Measurements from ENCODE around the gene TFCP2L1. TPM values are rescaled to one million over a fixed set of nuclear protein-coding genes. Genes with fewer than 3 reads are reported as not detected.

TFCP2L1 gene
- total RNA-seq, 2 experiments from 2014 or later: 0.17 to 0.30 TPM

GRCh38 chr2:121285926-121286325, 924 bp upstream of the TFCP2L1 start:
- peaks cover 6% of the 10 kb centered on the region for H3K4me1 ChIP-seq (ENCODE audit: insufficient read depth, low read length)
- H3K4me3 ChIP-seq (ENCODE audit: low read length): no peak overlapping the region
- peaks cover 9% of the 10 kb centered on the region for H3K4me1 Mint-ChIP-seq (ENCODE audit: low read depth)
- H3K27me3 Mint-ChIP-seq: peaks cover 58% of the 10 kb centered on the region
- ATAC-seq (ENCODE audit: poor library complexity) (no peak), DNase-seq (no peak)
- H3K27me3 ChIP-seq (ENCODE audit: control insufficient read depth in 1 of 2, insufficient read depth in 2 of 2, low read length in 2 of 2): peaks cover 11 to 25% of the 10 kb centered on the region in 2 experiments
- H3K9me3 Mint-ChIP-seq: no peaks in the 10 kb centered on the region
- ChIA-PET CTCF (no interaction called here), POLR2A (no interaction called here)
- no peak for TF ChIP-seq CTCF (IDR thresholded peaks at IDR 0.05)
- no peaks in the 10 kb centered on the region for H3K36me3 Mint-ChIP-seq (ENCODE audit: low read depth)
- H3K27ac ChIP-seq (ENCODE audit: low read depth in 1 of 2, low read length in 2 of 2): no peak overlapping the region
- intact Hi-C loops (cut with DNase I, micrococcal nuclease): no loop called here
- no peak overlapping the region for H3K4me3 Mint-ChIP-seq
- no peak overlapping the region for H3K27ac Mint-ChIP-seq
- H3K9me3 ChIP-seq (ENCODE audit: control insufficient read depth in 1 of 2, insufficient read depth in 1 of 2, low read length in 2 of 2): no peaks in the 10 kb centered on the region
- no peaks in the 10 kb centered on the region for H3K36me3 ChIP-seq (ENCODE audit: insufficient read depth, low read length)

GRCh38 chr2:121283670-121284462, 1.1 kb downstream of the TFCP2L1 start:
- ATAC-seq (ENCODE audit: poor library complexity) (no peak), DNase-seq (no peak)
- Histone ChIP-seq H3K4me1 (ENCODE audit: insufficient read depth, low read length) (peaks cover 6% of the 10 kb centered on the region), H3K9me3 (ENCODE audit: control insufficient read depth in 1 of 2, insufficient read depth in 1 of 2, low read length in 2 of 2) (no peaks in the 10 kb centered on the region), H3K4me3 (ENCODE audit: low read length) (no peak overlapping the region), H3K27ac (ENCODE audit: low read depth in 1 of 2, low read length in 2 of 2) (no peak overlapping the region), H3K36me3 (ENCODE audit: insufficient read depth, low read length) (no peaks in the 10 kb centered on the region), H3K27me3 (ENCODE audit: control insufficient read depth in 1 of 2, insufficient read depth in 2 of 2, low read length in 2 of 2) (peaks cover 13 to 25% of the 10 kb centered on the region in 2 experiments)
- H3K27ac Mint-ChIP-seq: no peak overlapping the region
- TF ChIP-seq CTCF (IDR thresholded peaks at IDR 0.05): no peak
- intact Hi-C loops (cut with DNase I, micrococcal nuclease): no loop called here
- peaks cover 9% of the 10 kb centered on the region for H3K4me1 Mint-ChIP-seq (ENCODE audit: low read depth)
- ChIA-PET CTCF (no interaction called here), POLR2A (no interaction called here)
- peak overlapping the region; percentile 70 for H3K4me3 Mint-ChIP-seq
- no peaks in the 10 kb centered on the region for H3K9me3 Mint-ChIP-seq
- no peaks in the 10 kb centered on the region for H3K36me3 Mint-ChIP-seq (ENCODE audit: low read depth)
- peaks cover 58% of the 10 kb centered on the region for H3K27me3 Mint-ChIP-seq

GRCh38 chr2:121282800-121283385, 2.1 kb downstream of the TFCP2L1 start:
- ATAC-seq (ENCODE audit: poor library complexity) (no peak), DNase-seq (no peak)
- no peaks in the 10 kb centered on the region for H3K36me3 ChIP-seq (ENCODE audit: insufficient read depth, low read length)
- ChIA-PET CTCF (no interaction called here), POLR2A (no interaction called here)
- Mint-ChIP-seq H3K27me3 (peaks cover 55% of the 10 kb centered on the region), H3K9me3 (no peaks in the 10 kb centered on the region), H3K36me3 (ENCODE audit: low read depth) (no peaks in the 10 kb centered on the region), H3K27ac (no peak overlapping the region), H3K4me1 (ENCODE audit: low read depth) (peaks cover 9% of the 10 kb centered on the region), H3K4me3 (no peak overlapping the region)
- no peak overlapping the region for H3K27ac ChIP-seq (ENCODE audit: low read depth in 1 of 2, low read length in 2 of 2)
- no peak for TF ChIP-seq CTCF (IDR thresholded peaks at IDR 0.05)
- H3K4me1 ChIP-seq (ENCODE audit: insufficient read depth, low read length): peaks cover 6% of the 10 kb centered on the region
- H3K27me3 ChIP-seq (ENCODE audit: control insufficient read depth in 1 of 2, insufficient read depth in 2 of 2, low read length in 2 of 2): peaks cover 13 to 25% of the 10 kb centered on the region in 2 experiments
- intact Hi-C loops (cut with DNase I, micrococcal nuclease): no loop called here
- no peak overlapping the region for H3K4me3 ChIP-seq (ENCODE audit: low read length)
- H3K9me3 ChIP-seq (ENCODE audit: control insufficient read depth in 1 of 2, insufficient read depth in 1 of 2, low read length in 2 of 2): no peaks in the 10 kb centered on the region
